HG03354 (cell line): Measurements from ENCODE around the gene TBC1D12.

Experiments used
- ATAC-seq: cut with Tn5 transposase; IDR thresholded peaks from one replicate; pipeline ENCODE4 v1.9.1; 2021; ENCODE audit warnings: mild to moderate bottlenecking; ENCODE audit not compliant: unreplicated experiment, poor library complexity, severe bottlenecking

Gene TBC1D12

GRCh38 chr10:94403380-94404213, 1.3 kb downstream of the TBC1D12 start:
- ATAC-seq: peak; percentile 59

DNA sequence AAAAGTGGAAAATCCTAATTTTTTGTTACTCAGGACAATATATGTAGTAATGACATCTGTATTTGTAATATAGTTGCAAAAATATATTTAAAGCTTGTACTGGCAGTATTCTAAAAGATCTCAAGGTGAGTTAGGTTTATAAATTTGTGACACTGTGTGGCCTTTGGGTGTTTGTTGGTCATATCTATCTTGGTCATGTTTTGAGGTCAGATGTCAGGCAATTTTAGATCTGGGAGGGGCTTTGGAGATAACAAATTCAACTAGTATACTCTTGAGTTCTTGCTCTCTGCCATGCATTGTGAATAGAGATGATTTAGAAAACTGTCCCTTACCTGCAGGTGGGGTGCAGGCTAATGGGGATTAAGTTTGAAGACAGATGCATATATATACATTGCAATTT, 3.1 kb downstream of the TBC1D12 start:
- ATAC-seq: no peak

DNA sequence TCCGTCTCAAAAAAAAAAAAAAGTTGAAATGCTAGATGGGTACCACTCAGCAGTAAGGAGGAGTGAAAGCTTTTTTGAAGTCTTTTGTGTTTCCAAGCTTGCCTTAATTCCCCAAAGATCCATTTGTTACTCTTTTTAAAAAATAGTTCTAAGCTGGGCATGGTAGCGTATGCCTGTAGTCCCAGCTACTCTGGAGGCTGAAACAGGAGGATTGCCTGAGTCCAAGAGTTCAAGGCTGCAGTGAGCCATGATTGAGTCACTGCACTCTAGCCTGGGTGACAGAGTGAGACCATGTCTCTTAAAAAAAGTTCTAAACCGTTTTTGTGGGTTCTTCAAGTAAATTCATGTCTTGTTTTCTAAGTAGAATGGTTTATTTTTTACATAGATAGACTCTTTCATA, 5.3 kb downstream of the TBC1D12 start:
- ATAC-seq: no peak

DNA sequence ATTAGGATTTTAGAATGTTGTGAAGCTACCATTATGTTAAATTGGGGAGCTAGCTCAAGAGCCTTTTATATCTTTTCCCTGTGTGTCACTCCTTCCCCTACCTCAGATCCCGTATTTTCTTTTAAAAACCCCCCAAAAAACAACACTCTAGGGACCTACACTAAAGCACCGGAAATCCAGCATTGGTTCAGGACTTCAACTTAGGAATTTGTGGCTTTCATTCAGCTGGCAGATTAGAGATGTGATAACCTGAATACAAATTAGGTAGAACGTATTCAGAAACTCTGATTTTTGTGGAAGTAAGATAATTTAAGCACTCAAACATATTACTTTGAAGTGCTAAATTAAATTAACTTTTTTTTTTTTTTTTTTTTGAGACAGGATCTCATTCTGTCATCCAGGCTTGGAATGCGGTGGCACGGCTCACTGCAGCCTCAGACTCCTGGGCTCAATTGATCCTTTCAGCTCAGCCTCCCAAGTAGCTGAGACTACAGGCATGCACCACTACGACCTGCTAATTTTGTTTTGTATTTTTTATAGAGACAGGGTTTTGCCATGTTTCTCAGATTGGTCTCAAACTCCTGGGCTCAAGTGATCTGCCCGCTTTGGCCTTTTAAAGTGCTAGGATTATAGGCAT, 6.8 kb downstream of the TBC1D12 start:
- no peak for ATAC-seq

- ATAC-seq: no peak
Measured at GRCh38 chr10:94411304-94411703, 9.0 kb downstream of the TBC1D12 start.

DNA sequence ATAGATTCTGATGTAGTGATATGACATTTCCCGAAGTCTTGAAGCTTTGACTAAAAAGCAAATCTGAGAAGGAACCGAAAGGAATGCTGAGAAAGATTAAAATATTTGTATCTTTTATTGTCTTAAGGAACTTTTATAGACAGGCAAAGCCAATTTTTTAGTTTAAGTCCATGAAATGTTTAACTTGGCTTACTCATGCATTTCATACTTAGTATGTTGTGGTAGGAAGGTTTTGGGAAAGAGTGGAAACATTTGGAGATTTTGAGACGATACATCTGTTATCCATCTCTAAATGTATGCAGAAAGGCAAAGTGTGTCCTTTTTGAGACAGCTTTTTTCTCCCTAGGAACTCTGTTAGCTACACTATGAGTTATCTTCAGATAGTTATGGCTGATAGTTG, 10.1 kb downstream of the TBC1D12 start:
- no peak for ATAC-seq

DNA sequence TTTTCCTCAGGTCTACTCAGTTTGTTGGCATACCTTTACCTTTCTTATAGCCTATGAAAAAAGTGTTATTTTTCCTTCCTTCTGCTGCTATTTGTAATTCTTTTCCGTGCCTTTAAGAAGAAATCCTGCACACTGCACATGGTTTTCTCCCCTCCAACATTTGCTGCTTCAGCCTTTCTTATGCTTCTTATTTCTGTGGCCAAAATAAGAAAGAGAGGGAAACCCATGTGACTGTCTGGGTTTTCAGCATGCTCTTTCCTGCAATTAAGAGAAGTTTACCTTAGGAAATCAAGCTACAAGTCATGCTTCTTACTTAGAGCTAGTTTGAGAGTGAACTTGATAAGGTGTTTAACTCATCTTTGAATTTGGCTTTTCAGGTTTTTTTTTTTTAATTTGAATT, 11.0 kb downstream of the TBC1D12 start:
- no peak for ATAC-seq

- no peak for ATAC-seq
Measured at GRCh38 chr10:94416896-94417295, 14.6 kb downstream of the TBC1D12 start.

GRCh38 chr10:94417321-94417720, 15.0 kb downstream of the TBC1D12 start:
- no peak for ATAC-seq

- no peak for ATAC-seq
Measured at GRCh38 chr10:94420516-94420915, 18.2 kb downstream of the TBC1D12 start.

- ATAC-seq: no peak
Measured at GRCh38 chr10:94420998-94421528, 18.7 kb downstream of the TBC1D12 start.

GRCh38 chr10:94423627-94424026, 21.3 kb downstream of the TBC1D12 start:
- ATAC-seq: no peak

- no peak for ATAC-seq
Measured at GRCh38 chr10:94424714-94425337, 22.5 kb downstream of the TBC1D12 start.

DNA sequence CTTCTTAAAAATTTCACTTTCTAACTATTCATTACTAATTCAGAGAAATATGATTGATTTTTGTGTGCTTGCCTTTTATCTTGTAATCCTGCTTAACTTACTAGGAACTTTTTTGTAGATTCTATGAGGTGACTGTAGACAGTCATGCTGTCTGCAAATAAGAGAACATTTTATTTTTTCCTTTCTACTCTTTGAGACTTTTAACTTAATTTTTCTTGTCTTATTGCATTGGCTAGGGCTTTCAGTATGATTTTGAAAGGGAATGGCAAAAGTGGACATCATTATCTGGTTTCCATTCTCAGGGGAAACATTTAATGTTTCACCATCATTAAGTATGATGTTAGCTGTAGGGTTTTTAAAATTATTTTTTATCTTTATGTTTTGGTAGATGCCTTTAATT, 23.6 kb downstream of the TBC1D12 start:
- no peak for ATAC-seq

GRCh38 chr10:94427166-94427565, 24.8 kb downstream of the TBC1D12 start:
- ATAC-seq: no peak

- no peak for ATAC-seq
Measured at GRCh38 chr10:94428766-94429707, 26.7 kb downstream of the TBC1D12 start.

- no peak for ATAC-seq
Measured at GRCh38 chr10:94430701-94431100, 28.4 kb downstream of the TBC1D12 start.

GRCh38 chr10:94432443-94432842, 30.1 kb downstream of the TBC1D12 start:
- ATAC-seq: no peak

DNA sequence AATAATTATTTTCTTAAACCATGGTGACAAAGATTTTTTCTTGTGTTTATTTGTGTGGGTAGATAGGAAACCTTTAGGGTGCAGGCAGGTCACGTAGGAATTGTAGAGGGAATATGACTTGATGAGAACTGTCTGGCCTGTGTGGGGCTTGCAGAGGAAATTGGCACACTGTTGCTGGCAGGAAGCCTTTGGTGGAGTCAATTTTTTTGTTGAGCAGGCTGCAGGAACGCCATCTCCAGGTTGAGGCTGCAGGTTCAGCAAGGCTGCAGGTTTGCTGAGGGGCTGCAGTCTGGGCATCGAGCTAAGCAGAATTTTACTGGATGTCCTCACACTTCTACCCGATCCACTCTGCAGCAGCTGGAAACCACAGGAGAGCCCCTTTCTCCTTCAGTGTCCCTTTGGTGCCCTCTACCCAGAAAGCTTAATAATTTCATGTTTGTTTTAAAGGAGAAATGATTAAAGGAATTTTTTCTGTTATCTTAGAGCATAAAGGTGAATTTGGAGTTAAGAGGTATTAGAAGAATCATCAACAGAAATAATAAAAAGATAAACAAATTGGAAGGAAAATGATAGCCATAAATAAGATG, 37.0 kb downstream of the TBC1D12 start:
- ATAC-seq: no peak
